ENCODE measurements around the gene ALPK3. TPM values are rescaled to one million over a fixed set of nuclear protein-coding genes. Genes with fewer than 3 reads are reported as not detected.

ALPK3 gene
- total and polyA plus RNA-seq, 2 donors from 2014 or later = 3.1 to 20.2 TPM

GRCh38 chr15:84821501-84822021, 4.4 kb downstream of the ALPK3 start:
- no peaks in the 10 kb centered on the region for H3K27me3 ChIP-seq (ENCODE audit: control insufficient read depth, insufficient read depth, low read length)
- intact Hi-C loops (cut with DNase I) = no loop called here
- H3K27ac ChIP-seq (ENCODE audit: low read depth in 2 of 2, low read length in 2 of 2) = peak overlapping the region in 1 of 2 donors; percentile 66
- FAIRE-seq (no peak), DNase-seq (peak in 3 of 5 donors; percentile 55 to 87 (median 68))
- no peaks in the 10 kb centered on the region for H3K36me3 ChIP-seq (ENCODE audit: control insufficient read depth in 2 of 3, insufficient read depth in 3 of 3, low read length in 3 of 3)
- no peak overlapping the region for H3K4me3 ChIP-seq (ENCODE audit: low read length in 3 of 3)
- TF ChIP-seq, protein P1, sequence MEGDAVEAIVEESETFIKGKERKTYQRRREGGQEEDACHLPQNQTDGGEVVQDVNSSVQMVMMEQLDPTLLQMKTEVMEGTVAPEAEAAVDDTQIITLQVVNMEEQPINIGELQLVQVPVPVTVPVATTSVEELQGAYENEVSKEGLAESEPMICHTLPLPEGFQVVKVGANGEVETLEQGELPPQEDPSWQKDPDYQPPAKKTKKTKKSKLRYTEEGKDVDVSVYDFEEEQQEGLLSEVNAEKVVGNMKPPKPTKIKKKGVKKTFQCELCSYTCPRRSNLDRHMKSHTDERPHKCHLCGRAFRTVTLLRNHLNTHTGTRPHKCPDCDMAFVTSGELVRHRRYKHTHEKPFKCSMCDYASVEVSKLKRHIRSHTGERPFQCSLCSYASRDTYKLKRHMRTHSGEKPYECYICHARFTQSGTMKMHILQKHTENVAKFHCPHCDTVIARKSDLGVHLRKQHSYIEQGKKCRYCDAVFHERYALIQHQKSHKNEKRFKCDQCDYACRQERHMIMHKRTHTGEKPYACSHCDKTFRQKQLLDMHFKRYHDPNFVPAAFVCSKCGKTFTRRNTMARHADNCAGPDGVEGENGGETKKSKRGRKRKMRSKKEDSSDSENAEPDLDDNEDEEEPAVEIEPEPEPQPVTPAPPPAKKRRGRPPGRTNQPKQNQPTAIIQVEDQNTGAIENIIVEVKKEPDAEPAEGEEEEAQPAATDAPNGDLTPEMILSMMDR (IDR thresholded peaks at IDR 0.05; ENCODE audit: borderline replicate concordance, extremely low read depth, insufficient read depth) = no peak
- no peaks in the 10 kb centered on the region for H3K9me3 ChIP-seq (ENCODE audit: control insufficient read depth in 2 of 3, insufficient read depth in 1 of 3, low read length in 3 of 3)
- peaks cover 2 to 63% (median 56%) of the 10 kb centered on the region in 3 donors for H3K4me1 ChIP-seq (ENCODE audit: control insufficient read depth in 2 of 3, insufficient read depth in 2 of 3, low read depth in 1 of 3, low read length in 3 of 3)
- no peak overlapping the region for H3K9ac ChIP-seq (ENCODE audit: low read length in 3 of 3)

DNA sequence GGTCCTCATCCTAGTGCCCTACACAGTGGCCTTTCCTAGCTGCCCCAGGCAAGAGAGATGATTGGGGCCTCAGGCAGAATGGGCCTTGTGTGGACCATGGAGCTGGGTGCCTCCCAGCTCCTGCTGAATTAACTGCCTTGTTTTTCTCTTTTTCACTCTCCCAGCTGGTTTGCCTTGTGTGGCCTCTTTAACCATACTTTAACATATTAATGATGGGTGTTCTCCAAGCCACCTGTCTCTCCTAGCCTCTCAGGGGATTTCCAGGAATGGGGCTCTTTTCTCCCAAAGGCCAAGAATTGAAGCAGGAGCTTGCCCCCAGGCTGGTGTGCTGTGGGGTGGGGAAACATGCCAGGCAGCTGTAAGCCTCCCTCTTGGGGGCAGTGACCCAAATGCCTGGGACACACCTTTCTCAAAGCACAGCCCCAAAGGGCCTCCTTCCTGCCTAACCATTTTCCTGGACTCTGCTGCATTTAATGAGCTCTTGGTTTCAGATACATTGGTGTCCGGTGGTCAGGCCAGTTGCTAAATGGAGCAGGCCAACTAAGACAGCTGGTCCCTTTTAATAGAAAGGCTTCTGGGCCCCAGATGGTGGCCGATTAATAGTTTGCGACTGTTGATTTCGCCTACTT, 5.6 kb downstream of the ALPK3 start:
- Histone ChIP-seq H3K9me3 (ENCODE audit: control insufficient read depth in 2 of 3, insufficient read depth in 1 of 3, low read length in 3 of 3) (no peaks in the 10 kb centered on the region), H3K27me3 (ENCODE audit: control insufficient read depth, insufficient read depth, low read length) (no peaks in the 10 kb centered on the region), H3K27ac (ENCODE audit: low read depth in 2 of 2, low read length in 2 of 2) (peak overlapping the region; percentile 25 to 50), H3K36me3 (ENCODE audit: control insufficient read depth in 2 of 3, insufficient read depth in 3 of 3, low read length in 3 of 3) (peaks cover 0 to 4% (median 0%) of the 10 kb centered on the region in 3 donors), H3K9ac (ENCODE audit: low read length in 3 of 3) (no peak overlapping the region), H3K4me3 (ENCODE audit: low read length in 3 of 3) (no peak overlapping the region), H3K4me1 (ENCODE audit: control insufficient read depth in 2 of 3, insufficient read depth in 2 of 3, low read depth in 1 of 3, low read length in 3 of 3) (peaks cover 2 to 60% (median 50%) of the 10 kb centered on the region in 3 donors)
- FAIRE-seq (no peak), DNase-seq (no peak)
- intact Hi-C loops (cut with DNase I) = no loop called here
- TF ChIP-seq, protein P1 (IDR thresholded peaks at IDR 0.05; ENCODE audit: borderline replicate concordance, extremely low read depth, insufficient read depth) = no peak

- no peak overlapping the region for H3K4me3 ChIP-seq (ENCODE audit: low read length in 3 of 3)
- peaks cover 2 to 54% (median 44%) of the 10 kb centered on the region in 3 donors for H3K4me1 ChIP-seq (ENCODE audit: control insufficient read depth in 2 of 3, insufficient read depth in 2 of 3, low read depth in 1 of 3, low read length in 3 of 3)
- TF ChIP-seq, protein P1 (IDR thresholded peaks at IDR 0.05; ENCODE audit: borderline replicate concordance, extremely low read depth, insufficient read depth) = no peak
- H3K9me3 ChIP-seq (ENCODE audit: control insufficient read depth in 2 of 3, insufficient read depth in 1 of 3, low read length in 3 of 3) = no peaks in the 10 kb centered on the region
- no peak for DNase-seq
- FAIRE-seq = no peak
- no peak overlapping the region for H3K9ac ChIP-seq (ENCODE audit: low read length in 3 of 3)
- peak overlapping the region in 1 of 2 donors; percentile 50 for H3K27ac ChIP-seq (ENCODE audit: low read depth in 2 of 2, low read length in 2 of 2)
- H3K36me3 ChIP-seq (ENCODE audit: control insufficient read depth in 2 of 3, insufficient read depth in 3 of 3, low read length in 3 of 3) = peaks cover 0 to 6% (median 0%) of the 10 kb centered on the region in 3 donors
- no peaks in the 10 kb centered on the region for H3K27me3 ChIP-seq (ENCODE audit: control insufficient read depth, insufficient read depth, low read length)
- intact Hi-C loops (cut with DNase I) = no loop called here
Observed at GRCh38 chr15:84823282-84823878, 6.2 kb downstream of the ALPK3 start.
